G401 (cell line): Measurements from ENCODE around the gene SARS1. TPM values are rescaled to one million over a fixed set of nuclear protein-coding genes. Genes with fewer than 3 reads are reported as not detected.

Experiments
- DNase-seq: peaks from one replicate; pipeline ENCODE4 v3.0.0-alpha.2; 2015; ENCODE audit warnings: low spot score
- in situ Hi-C: cut with HindIII; loops from 2 replicates; pipeline ENCODE4 v1.10.0; 2016; ENCODE audit warnings: low sequenced_read_pairs, mixed read lengths
- total RNA-seq: library from RNA; depleted of rRNA; stranded (reverse); fragments of >200 nt; shearing (Covaris generic); gene quantifications from 2 replicates; pipeline ENCODE4 v1.2.3, GENCODE V29; 2014

SARS1 gene
- total RNA-seq, 1 experiment from 2014 or later, result 214 TPM

DNA sequence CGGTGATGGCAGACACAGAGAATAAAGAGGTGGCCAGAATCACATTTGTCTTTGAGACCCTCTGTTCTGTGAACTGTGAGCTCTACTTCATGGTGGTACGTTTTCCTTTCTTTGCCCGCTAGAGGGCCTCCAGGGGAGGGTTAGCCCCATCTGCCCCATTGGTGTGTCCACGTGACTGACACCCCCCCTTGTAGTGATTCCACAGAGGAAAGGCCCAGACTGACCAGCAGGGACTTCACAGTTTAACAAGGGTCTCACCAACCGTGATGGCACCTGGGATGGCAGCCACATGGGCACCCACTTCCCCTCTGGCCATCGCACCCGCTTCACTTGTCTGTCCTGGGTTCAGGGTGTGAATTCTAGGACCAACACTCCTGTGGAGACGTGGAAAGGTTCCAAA is 22.3 kb upstream of the SARS1 start:
- in situ Hi-C loops, result no loop called here
- DNase-seq, result no peak

DNA sequence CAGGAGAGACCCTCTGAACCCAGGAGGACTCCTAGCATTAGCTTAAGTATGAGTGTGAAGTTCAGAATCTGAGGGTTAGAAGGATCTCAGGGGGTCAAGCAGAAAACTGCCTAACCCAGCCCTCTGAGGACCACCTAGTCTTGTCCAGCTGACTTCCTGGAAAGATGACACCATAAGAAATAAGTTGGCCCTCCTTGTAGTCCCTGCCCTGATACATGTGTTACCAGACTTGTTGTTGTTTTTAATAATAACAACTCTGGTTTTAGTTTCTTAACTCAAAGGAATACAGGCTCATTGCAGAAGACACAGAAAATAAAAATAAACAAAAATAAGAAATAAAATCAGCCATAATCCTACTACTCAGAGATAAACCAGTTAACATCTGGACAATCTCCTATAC is 21.8 kb upstream of the SARS1 start:
- no peak for DNase-seq

DNA sequence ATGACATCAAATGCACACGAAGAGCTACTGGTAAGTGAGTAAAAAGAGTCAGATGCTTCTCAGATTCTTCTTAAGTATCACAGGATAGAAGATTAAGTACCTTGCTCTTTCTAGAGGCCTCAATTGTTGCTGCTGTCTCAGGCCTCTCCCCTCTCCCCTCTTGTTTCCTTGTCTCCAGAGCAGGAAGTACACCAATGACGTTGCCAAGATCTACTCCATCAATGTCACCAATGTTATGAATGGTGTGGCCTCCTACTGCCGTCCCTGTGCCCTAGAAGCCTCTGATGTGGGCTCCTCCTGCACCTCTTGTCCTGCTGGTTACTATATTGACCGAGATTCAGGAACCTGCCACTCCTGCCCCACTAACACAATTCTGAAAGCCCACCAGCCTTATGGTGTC is 21.3 kb upstream of the SARS1 start:
- DNase-seq, result no peak
- in situ Hi-C loops, result no loop called here

More for the DNA sequence above, 21.8 kb upstream of the SARS1 start:
- in situ Hi-C loops, result no loop called here

DNA sequence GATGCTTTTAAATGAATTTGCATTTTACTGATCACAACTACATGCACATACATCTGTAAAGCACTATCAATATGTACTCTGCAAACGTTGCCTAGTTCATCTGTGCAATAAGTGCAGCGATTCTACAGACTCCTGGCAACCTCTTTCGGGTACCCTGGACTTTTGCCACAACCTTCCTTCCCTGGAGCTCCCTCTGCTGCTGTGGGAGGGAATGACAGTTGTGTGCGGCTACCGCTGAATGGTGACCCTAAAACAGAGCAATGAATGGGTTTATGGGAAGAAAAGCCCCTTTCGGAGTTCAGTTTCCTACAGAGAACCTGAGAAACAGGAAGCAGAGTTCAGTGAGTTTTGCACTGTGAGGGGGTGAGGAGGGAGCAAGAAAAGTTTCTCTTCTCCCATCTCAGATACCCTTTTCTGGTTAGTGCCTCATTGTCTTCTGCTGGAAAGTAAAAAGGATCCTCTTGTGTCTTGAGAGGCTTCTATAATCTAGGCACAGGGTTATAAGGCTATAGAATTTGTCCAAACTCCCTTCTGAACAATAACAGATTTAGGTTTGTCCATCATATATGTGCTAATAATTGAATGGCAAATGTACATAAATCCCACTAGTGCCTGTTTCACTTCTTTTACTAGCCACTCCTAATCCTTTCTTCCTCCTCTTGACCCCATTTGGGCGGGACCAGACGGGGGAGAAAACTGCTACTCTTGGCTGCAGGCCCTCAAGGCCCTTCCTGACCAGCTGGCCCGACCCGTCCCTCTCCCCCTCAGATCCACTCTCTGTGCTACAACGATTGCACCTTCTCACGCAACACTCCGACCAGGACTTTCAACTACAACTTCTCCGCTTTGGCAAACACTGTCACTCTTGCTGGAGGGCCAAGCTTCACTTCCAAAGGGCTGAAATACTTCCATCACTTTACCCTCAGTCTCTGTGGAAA is 19.8 kb upstream of the SARS1 start:
- DNase-seq, result no peak
- in situ Hi-C loops, result no loop called here

DNA sequence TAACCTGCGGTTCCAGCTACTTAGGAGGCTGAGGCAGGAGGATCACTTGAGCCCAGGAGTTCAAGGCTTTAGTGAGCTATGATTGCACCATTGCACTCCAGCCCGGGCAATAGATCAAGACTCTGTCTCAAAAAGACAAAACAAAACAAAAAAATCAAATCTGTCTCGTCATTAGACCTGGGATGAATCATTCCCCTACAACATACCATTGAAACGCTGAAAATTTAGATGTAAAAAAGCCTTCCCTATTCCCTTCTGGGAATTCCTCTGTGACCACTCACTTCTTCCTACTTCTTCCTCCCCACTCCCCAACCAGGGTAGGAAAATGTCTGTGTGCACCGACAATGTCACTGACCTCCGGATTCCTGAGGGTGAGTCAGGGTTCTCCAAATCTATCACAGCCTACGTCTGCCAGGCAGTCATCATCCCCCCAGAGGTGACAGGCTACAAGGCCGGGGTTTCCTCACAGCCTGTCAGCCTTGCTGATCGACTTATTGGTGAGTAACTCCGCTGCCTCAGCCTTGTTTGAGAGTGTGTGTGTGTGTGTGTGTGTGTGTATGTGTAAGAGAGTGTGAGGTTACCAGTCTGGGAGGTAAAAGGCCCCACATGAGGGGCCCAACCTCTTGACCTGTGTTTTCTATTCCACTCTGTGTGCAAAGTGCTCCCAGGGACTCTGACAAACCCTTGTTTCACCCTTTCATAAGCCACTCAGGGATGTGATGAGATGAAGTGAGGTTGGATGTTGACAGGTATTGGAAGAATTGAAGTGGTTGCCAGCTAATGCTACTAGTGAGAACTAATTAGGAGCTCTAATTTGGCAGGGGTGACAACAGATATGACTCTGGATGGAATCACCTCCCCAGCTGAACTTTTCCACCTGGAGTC is 16.3 kb upstream of the SARS1 start:
- in situ Hi-C loops, result no loop called here
- no peak for DNase-seq

DNA sequence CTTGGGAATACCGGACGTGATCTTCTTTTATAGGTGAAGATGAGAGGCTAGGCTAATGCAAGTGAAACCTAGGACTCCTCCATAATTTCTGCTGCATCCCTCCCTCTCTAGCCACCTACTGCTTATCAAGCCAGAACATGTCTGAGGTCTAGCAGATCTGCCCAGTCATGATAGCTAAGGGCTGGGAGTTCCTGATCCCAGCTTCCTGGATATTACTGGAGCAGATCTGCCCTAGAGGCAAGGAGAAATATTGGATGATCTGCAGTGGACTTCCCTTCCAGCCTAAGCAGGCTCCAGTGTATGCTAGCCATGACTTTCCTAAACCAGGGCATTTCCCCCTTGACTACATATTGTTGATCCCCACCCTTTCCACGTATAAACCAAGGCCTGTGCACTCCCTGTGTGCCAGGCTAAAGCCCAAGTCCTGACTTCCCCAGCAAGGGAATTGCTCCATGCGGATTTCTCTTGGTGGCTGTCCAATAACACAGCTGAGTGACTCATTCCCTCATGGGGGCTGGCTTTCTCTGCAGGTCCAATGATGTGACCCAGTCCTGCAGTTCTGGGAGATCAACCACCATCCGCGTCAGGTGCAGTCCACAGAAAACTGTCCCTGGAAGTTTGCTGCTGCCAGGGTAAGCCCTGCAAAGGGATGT is 15.5 kb upstream of the SARS1 start:
- in situ Hi-C loops, result no loop called here

DNA sequence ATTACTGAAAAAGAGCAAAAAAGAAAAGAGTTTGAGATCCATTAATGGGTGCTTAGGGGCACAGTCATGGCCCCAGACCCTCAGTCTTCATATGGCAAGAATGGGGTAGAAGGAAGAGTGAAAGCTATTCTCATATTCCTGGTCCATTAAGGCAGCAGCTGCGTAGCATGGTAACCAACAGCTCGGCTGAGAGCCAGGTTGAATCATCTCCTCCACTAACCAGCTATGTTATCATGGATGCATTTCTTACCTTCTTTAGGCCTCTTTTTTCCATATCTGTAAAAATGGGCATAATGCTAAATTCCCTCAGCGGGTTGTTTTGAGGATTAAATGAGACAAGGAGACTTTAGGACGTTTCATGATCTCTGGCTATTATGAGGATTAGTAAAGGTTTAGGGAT is 15.0 kb upstream of the SARS1 start:
- in situ Hi-C loops, result no loop called here
- DNase-seq, result no peak

More for the DNA sequence above, 15.5 kb upstream of the SARS1 start:
- DNase-seq, result no peak

DNA sequence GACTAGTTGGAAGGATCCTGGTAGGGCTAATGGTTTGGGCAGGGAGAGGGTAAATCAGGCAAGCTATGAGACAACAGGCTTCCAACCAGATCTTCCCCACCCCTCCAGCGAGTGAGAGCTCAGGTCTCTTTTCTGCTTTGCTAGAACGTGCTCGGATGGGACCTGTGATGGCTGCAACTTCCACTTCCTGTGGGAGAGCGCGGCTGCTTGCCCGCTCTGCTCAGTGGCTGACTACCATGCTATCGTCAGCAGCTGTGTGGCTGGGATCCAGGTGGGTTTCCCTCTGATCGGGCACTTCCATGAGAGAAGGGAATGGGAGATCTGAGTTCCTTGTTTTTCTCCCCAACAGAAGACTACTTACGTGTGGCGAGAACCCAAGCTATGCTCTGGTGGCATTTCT is 14.0 kb upstream of the SARS1 start:
- in situ Hi-C loops, result no loop called here
- no peak for DNase-seq

DNA sequence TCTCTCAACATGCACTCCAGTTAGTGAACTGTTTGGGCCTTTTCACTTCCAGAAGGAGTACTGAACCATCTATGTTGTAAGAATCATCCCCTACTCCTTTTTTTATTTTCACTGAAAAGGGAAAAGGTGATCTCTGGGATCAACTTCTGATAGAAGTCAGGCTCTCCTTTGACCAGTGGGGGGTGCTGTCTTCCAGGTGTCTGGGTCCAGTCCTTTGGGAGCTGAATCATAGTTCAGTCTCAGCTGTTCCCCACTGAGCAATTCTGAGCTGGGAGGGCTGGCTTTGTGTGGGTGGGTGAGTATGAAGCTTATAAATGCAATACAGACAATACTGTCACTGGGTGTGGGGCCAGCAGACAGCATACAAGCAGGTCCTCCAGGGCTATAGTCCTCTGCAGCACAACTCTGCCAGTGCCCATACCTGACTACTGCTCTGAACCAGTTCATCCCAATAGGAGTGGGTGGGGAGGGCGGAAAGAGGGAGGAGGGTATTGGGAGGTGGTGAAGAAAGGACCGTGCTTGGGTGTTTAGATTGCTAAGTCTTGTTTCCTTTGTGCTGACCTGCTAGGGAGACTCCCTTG is 12.5 kb upstream of the SARS1 start:
- peak; percentile 35 for DNase-seq
- in situ Hi-C loops, result no loop called here

DNA sequence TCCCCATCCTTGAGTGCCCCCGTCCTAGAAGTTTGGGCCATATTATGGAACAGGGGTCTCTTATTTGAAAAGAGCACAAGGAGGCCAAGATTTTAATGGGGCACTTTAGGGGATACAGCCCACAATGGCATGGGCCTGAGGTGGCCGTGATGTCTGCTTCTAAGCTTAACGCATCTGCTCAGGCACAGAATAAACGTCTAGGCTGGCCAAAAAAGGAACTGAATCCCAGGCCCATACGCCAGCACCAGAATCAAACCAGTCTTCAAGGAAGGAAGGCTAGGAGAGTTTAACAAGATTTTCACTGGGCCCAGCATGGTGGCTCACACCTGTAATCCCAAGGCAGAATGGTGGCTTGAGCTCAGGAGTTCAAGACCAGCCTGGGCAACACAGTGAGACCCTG is 9.2 kb upstream of the SARS1 start:
- in situ Hi-C loops, result no loop called here
- DNase-seq, result no peak

DNA sequence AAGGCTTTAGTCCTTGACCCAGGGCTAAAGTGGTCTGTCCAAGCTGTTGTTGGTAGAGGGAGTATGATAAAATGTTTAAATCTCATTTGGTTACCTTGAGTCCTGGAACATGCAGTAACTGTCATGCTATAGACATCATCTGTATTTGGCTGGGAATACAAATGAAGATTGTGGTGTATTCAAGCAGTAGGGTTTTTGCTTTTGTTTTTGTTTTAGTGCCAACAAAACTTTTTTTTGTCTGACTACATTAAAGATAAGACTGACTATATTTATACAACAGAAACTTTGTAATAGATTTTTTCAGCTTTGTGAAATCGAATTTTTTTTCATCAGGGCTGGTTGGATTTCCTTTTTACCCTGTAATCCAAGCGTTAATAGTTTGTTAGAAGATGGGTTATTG is 7.4 kb upstream of the SARS1 start:
- DNase-seq, result no peak
- in situ Hi-C loops, result no loop called here

DNA sequence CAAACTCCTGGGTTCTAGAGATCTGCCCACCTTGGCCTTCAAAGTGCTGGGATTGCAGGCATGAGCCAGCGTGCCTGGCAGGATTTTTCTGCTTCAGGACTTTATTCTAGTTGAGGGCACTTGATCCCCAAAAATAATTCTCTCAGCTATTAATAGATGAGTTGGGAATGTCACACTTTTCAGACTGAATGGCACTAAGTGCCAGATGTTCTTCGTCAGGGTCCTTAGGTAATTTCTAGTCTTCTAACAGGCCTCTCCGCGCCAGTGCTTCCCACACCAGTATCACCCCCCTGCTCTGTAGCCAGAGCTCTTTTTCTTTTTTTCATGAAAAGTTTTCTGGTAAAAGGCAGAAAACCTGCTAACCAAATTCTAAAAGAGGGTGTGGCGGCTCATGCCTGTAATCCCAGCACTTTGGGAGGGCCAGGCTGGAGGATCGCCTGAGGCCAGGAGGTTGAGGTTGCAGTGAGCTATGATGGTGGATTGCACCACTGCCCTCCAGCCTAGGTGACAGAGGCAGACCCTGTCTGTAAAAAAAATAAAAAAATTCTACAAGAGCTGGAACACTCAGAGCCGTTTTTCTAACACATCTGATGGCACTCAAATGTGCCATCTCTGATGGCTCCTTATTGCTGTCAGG is 6.1 kb upstream of the SARS1 start:
- in situ Hi-C loops, result no loop called here
- no peak for DNase-seq

DNA sequence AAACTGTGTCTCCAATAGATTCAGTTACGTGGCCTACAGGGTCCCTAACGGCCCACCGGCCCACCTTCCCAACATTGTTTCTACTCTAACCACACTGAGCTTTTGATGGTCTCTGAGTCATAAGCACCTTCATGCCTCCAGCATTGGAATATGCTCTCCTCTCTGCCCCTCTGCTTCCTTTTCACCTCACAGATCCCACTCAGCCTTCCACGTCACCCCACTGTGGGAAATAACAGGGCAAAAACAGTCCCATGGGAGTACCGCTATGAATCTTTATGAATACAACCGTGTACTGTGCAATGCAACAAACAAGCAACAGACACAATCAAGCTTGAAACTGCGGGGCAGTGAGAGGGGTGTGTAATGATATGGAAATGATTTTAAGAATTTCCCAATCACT is 5.3 kb upstream of the SARS1 start:
- in situ Hi-C loops, result no loop called here
- DNase-seq, result no peak

DNA sequence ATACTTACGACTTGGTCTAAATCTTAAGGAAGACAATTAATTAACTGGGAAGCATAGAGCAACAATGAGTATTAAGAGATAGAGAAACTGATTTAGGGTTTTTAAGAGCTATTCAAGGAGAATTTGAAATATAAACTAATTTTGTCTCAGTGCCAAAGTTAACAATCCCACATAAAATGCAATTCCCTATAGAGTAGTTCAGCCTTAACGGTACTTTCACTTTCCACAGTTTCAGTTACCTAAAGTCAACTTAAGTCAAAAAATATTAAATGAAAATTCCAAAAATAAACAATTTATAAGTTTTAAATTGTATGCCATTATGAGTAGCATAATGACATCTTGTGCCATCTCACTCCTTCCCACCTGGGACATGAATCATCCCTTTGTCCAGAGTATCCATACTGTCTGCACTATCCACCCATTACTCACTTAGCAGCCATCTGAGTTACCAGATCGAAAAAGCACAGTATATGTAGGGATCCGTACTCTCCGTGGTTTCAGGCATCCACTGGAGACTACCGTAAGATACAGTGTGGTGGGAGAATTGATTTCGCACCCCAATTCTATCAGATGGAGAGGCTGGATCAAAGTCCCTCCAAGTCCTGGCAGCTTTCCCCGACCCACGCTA is 4.8 kb upstream of the SARS1 start:
- in situ Hi-C loops, result no loop called here
- DNase-seq, result no peak

DNA sequence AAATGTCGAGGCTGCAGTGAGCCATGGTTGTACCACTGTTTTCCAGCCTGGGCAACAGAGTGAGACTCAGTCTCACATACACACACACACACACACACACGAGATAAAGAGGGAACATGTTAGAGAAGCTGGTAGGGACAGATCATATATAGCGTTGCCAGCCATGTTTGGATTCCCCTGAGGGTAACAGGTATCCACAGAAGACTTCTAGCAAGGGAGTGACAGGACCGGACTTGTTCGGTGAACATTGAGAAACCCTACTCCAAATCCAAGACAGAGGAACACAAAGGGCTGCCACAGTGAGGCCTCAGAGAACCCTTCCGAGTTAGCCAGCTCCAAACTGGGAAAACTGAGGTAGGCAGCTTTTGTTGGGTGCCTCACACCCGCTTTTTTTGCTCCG is 3.7 kb upstream of the SARS1 start:
- DNase-seq, result no peak
- in situ Hi-C loops, result no loop called here

DNA sequence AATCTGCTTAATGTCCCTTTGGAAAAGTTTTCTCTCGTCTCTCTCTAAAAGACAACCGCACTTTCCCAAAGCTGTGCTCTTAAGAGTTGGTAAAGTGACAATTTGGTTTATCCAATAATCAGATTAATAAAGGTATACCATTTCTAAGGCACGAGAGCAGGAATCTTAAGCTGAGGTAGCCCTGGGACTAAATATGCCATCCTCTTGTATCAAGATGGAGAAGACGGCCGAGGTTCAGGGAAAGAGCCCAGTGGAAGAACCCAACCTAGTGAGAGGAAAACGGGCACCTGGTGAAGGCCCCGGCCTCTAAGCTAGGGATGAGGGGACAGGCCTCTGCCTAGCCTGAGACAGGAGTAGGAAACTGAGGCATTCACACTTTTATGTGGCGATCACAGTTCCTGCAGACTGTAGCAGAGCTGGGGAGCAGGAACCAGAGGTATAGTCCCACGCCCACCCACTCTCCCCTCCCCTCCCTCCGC is 334 bp upstream of the SARS1 start:
- DNase-seq, result no peak
- in situ Hi-C loops, result no loop called here

DNA sequence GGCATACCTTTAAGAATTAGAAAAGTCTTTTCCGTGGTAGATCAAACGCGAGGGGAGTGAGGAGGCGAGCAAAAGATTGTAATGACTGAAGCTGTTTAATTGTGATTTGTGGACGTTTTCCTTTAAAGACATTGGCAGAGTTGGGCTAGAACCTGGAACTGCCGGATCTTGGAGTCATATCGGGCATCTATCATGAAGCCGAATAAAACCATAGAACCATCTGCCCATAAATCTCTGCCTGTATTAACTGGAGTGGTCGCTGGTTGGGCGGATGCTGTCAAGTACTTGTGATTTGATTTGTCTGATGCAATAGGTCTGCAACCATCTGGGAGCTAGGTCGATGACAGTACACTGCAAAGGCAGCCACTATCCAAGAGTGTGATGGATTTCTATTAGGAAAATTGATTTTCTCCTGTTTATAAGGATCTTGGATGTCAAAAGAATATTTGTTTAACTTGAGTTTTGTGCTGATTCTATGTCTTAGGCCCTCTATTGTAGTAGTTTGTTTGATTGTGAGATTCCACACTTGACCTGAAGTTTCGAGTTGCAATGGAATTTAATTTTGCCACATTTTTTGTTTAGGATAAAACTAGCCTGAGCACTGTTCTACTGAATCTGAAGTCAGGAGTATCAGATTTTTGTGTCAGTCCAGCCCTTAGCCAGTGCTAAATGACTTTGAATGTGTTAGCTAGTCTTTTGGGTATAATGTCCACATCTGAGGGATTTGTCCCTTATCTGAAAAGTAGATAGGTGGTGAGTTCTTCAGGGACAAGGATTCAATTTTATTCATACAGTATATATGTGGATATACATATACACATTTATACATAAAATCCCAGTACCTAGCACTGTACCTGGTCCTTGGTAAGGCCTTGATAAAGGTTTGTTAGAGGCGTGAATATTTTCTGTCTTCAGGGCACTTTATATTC is 1.2 kb downstream of the SARS1 start:
- peak; percentile 66 for DNase-seq
- in situ Hi-C loops, result no loop called here
